Testis (tissue), 3 donors: ENCODE results near the gene ZAP70. TPM values are rescaled to one million over a fixed set of nuclear protein-coding genes. Genes with fewer than 3 reads are reported as not detected.

ENCODE experiments used
- DNase-seq: peaks from one replicate; pipeline ENCODE4 v3.0.0-alpha.2; 2019
- H3K27ac ChIP-seq, 2 donors: fragments of 200-600 bp; sonication (generic); one replicate each; pipeline ENCODE4 v1.5.1; 2019
- H3K27me3 ChIP-seq: fragments of 200-600 bp; sonication (generic); one replicate; pipeline ENCODE4 v1.5.1; 2019
- H3K36me3 ChIP-seq: fragments of 200-600 bp; sonication (generic); one replicate; pipeline ENCODE4 v1.5.1; 2017; ENCODE audit warnings: low read depth; ENCODE audit errors: missing control alignments
- H3K4me1 ChIP-seq: fragments of 200-600 bp; sonication (generic); one replicate; pipeline ENCODE4 v1.5.1; 2019
- H3K4me3 ChIP-seq, 2 donors: fragments of 200-600 bp; sonication (generic); one replicate each; pipeline ENCODE4 v1.5.1; 2017 to 2019
- H3K9me3 ChIP-seq: fragments of 200-600 bp; sonication (generic); one replicate; pipeline ENCODE4 v1.5.1; 2017
- POLR2A ChIP-seq: fragments of 450-650 bp; IDR thresholded peaks from one replicate; pipeline ENCODE4 v1.6.1; 2017; ENCODE audit warnings: antibody characterized with exemption, mild to moderate bottlenecking, moderate library complexity
- WGBS, 2 donors: methylation state at CpG; one replicate each; pipeline ENCODE4 v1.1.5; 2018; 5-methylcytosine and 5-hydroxymethylcytosine counted together
- intact Hi-C: fragments of 100-400 bp; cut with DNase I; formaldehyde crosslinking; loops from one replicate; pipeline ENCODE4 v1.15.1; 2023; ENCODE audit warnings: low total_unique reads
- polyA plus RNA-seq: library from polyadenylated mRNA; stranded (reverse); fragments of 350-450 nt; fragmentation: Illumina TruSeq; extraction: RNeasy Lipid Tissue Mini Kit (QIAGEN cat#74804); gene quantifications from one replicate; pipeline ENCODE4 v1.2.3, GENCODE V29; 2014; ENCODE audit warnings: low read depth, low replicate concordance; ENCODE audit not compliant: insufficient read depth
- total RNA-seq, 2 donors: library from RNA; depleted of rRNA; stranded (reverse); fragments of >200 nt; gene quantifications; one replicate each; pipeline ENCODE4 v1.2.3, GENCODE V29; 2016
- TF ChIP-seq, protein P1 (sequence below), 3 experiments: fragments of 450-650 bp in 2 of 3; fragments of 200-600 bp in 1 of 3; sonication (generic) in 1 of 3; IDR thresholded peaks; one replicate each; pipeline ENCODE4 v1.5.1; 2016 to 2019; ENCODE audit warnings: antibody characterized with exemption in 3 of 3, mild to moderate bottlenecking in 2 of 3, moderate library complexity in 1 of 3

The ZAP70 gene
- total and polyA plus RNA-seq, 3 donors from 2014 or later, result 5.5 to 6.5 (median 6.4) TPM

DNA sequence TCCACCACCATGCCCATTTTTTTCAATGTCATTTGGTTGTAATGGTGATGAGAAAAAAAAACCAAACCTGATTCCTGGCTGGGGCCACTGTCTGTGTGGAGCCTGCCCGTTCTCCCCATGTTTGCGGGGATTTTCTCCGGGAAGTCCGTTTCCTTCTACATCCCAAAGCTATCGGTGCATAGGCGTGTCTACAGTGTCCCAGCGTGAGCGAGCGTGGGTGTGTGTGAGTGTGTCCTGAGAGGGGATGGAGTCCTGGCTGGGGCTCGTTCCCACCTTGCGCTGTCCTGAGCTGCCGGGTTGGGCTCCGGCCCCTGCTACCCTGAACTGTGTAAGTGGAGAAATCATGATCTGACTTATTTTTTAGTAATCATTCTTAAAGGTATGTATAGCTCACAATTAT lies 7.3 kb upstream of the ZAP70 start:
- TF ChIP-seq, protein P1, sequence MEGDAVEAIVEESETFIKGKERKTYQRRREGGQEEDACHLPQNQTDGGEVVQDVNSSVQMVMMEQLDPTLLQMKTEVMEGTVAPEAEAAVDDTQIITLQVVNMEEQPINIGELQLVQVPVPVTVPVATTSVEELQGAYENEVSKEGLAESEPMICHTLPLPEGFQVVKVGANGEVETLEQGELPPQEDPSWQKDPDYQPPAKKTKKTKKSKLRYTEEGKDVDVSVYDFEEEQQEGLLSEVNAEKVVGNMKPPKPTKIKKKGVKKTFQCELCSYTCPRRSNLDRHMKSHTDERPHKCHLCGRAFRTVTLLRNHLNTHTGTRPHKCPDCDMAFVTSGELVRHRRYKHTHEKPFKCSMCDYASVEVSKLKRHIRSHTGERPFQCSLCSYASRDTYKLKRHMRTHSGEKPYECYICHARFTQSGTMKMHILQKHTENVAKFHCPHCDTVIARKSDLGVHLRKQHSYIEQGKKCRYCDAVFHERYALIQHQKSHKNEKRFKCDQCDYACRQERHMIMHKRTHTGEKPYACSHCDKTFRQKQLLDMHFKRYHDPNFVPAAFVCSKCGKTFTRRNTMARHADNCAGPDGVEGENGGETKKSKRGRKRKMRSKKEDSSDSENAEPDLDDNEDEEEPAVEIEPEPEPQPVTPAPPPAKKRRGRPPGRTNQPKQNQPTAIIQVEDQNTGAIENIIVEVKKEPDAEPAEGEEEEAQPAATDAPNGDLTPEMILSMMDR (IDR thresholded peaks at IDR 0.05), result no peak
- TF ChIP-seq POLR2A, result no peak
- no peak overlapping the region for H3K4me3 ChIP-seq
- intact Hi-C loops, result no loop called here
- no peaks in the 10 kb centered on the region for H3K9me3 ChIP-seq
- H3K36me3 ChIP-seq, result no peaks in the 10 kb centered on the region
- H3K27me3 ChIP-seq, result no peaks in the 10 kb centered on the region
- H3K4me1 ChIP-seq, result no peaks in the 10 kb centered on the region
- 92 to 96% methylated on average over 13 of the region's 13 CpGs for WGBS, 2 donors
- DNase-seq, result no peak
- no peak overlapping the region for H3K27ac ChIP-seq

DNA sequence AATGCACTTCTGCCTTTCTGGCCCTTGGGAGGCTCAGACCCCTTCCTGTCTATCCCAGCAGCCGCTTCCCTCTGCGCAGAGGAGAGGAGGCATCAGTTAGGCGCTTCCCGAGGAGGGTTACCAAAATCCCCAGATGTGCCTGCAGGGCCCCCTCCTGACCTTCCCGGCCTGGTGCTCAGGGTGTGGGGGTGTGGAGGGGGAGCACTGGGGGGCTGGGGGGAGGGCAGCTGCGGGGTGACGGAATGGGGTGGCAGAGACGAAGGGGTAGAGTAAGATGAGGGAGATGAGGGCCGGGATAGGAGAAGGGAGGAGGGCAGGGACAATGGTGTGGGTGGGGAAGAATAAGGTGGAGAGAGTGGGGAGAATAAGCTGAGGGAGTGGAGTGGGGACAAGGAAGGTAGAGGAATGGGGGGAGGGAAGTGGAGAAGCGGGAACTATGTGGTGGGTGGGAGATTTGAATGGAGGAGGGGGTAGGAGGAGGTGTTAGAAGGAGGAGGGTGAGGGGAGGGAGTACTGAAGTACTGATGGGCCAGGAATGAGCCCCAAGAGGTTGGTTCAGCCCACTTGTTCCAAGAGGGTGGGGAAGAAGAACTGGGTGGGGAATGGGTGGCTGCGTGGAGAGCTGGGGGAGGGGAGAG lies 6.5 kb upstream of the ZAP70 start:
- 62 to 65% methylated on average over 11 of the region's 11 CpGs for WGBS, 2 donors
- Histone ChIP-seq H3K4me1 (no peaks in the 10 kb centered on the region), H3K27me3 (no peaks in the 10 kb centered on the region), H3K27ac (no peak overlapping the region), H3K36me3 (no peaks in the 10 kb centered on the region), H3K9me3 (no peaks in the 10 kb centered on the region), H3K4me3 (no peak overlapping the region)
- intact Hi-C loops, result no loop called here
- DNase-seq, result no peak
- TF ChIP-seq, protein P1 (IDR thresholded peaks at IDR 0.05), result no peak
- no peak for TF ChIP-seq POLR2A

GRCh38 chr2:97707362-97708047 lies 5.9 kb upstream of the ZAP70 start:
- intact Hi-C loops, result no loop called here
- WGBS, 2 donors, result 64 to 81% methylated on average over 2 to 10 of the region's 11 CpGs
- TF ChIP-seq, protein P1 (IDR thresholded peaks at IDR 0.05), result no peak
- no peak for TF ChIP-seq POLR2A
- no peaks in the 10 kb centered on the region for H3K36me3 ChIP-seq
- no peaks in the 10 kb centered on the region for H3K9me3 ChIP-seq
- peak; percentile 8 for DNase-seq
- no peaks in the 10 kb centered on the region for H3K4me1 ChIP-seq
- H3K27me3 ChIP-seq, result no peaks in the 10 kb centered on the region
- H3K27ac ChIP-seq, result no peak overlapping the region
- no peak overlapping the region for H3K4me3 ChIP-seq

GRCh38 chr2:97708048-97708380 lies 5.4 kb upstream of the ZAP70 start:
- Histone ChIP-seq H3K4me3 (no peak overlapping the region), H3K27me3 (no peaks in the 10 kb centered on the region), H3K4me1 (no peaks in the 10 kb centered on the region), H3K36me3 (no peaks in the 10 kb centered on the region), H3K27ac (no peak overlapping the region), H3K9me3 (no peaks in the 10 kb centered on the region)
- 74 to 79% methylated on average over 3 to 4 of the region's 4 CpGs for WGBS, 2 donors
- intact Hi-C loops, result no loop called here
- TF ChIP-seq, protein P1 (IDR thresholded peaks at IDR 0.05), result no peak
- TF ChIP-seq POLR2A, result no peak
- no peak for DNase-seq

DNA sequence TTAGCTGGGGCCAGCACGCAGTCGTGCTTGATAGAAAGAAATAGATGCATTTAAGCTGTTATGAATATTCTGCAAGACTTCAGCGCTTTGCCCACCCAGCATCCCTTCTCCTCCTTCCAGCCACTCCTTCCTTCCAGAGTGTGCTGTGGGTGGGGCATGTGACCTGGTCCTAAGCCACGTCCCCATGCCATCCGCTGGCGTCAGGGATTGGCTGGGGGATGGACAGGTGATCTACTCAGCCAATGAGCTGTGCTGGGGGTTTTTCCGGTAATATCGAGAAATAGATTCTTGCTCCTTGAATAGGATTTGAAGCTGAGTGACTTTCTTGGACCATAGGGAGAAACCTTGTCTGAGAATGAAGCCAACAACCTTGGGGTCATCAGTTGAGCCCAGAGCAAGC lies 4.8 kb upstream of the ZAP70 start:
- no peak overlapping the region for H3K4me3 ChIP-seq
- peak; percentile 23 for DNase-seq
- TF ChIP-seq, protein P1 (IDR thresholded peaks at IDR 0.05), result no peak
- TF ChIP-seq POLR2A, result no peak
- no peaks in the 10 kb centered on the region for H3K36me3 ChIP-seq
- intact Hi-C loops, result no loop called here
- no peaks in the 10 kb centered on the region for H3K4me1 ChIP-seq
- WGBS, 2 donors, result 72 to 88% methylated on average over 8 of the region's 8 CpGs
- H3K9me3 ChIP-seq, result no peaks in the 10 kb centered on the region
- H3K27me3 ChIP-seq, result no peaks in the 10 kb centered on the region
- H3K27ac ChIP-seq, result no peak overlapping the region
